Smooth muscle cell (in vitro differentiated cells): ENCODE results near the gene CALML5. TPM values are rescaled to one million over a fixed set of nuclear protein-coding genes. Genes with fewer than 3 reads are reported as not detected.
A peak's percentile ranks its signal among the peaks of the same experiment; 100 is the strongest.

Source experiments
- DNase-seq: peaks from one replicate; lab custom pipeline; 2025; ENCODE audit not compliant: unreplicated experiment; lab: John Stamatoyannopoulos, UW
- H2AFZ ChIP-seq: fragments of 200-600 bp; sonication (generic); 2 replicates; pipeline ENCODE4 v1.6.0; 2016; ENCODE audit warnings: antibody characterized with exemption, low read depth, mild to moderate bottlenecking
- H3F3A ChIP-seq: fragments of 200-600 bp; sonication (generic); 2 replicates; pipeline ENCODE4 v1.6.0; 2017; ENCODE audit warnings: antibody characterized with exemption, low read depth
- H3K27ac ChIP-seq: fragments of 200-600 bp; sonication (generic); 2 replicates; pipeline ENCODE4 v1.5.1; 2016; ENCODE audit warnings: low read depth, mild to moderate bottlenecking
- H3K27me3 ChIP-seq: fragments of 200-600 bp; sonication (generic); 2 replicates; pipeline ENCODE4 v1.6.1; 2016; ENCODE audit warnings: low read depth, mild to moderate bottlenecking
- H3K36me3 ChIP-seq: fragments of 200-600 bp; sonication (generic); 2 replicates; pipeline ENCODE4 v1.5.1; 2016; ENCODE audit warnings: low read depth
- H3K4me1 ChIP-seq: fragments of 200-600 bp; sonication (generic); 2 replicates; pipeline ENCODE4 v1.5.1; 2016; ENCODE audit warnings: low read depth
- H3K4me2 ChIP-seq: fragments of 200-600 bp; sonication (generic); 2 replicates; pipeline ENCODE4 v1.6.0; 2016; ENCODE audit warnings: mild to moderate bottlenecking
- H3K4me3 ChIP-seq: fragments of 200-600 bp; sonication (generic); 2 replicates; pipeline ENCODE4 v1.5.1; 2016; ENCODE audit warnings: mild to moderate bottlenecking
- H3K79me2 ChIP-seq: fragments of 200-600 bp; sonication (generic); 2 replicates; pipeline ENCODE4 v1.6.0; 2016; ENCODE audit warnings: low read depth, mild to moderate bottlenecking
- H3K9ac ChIP-seq: fragments of 200-600 bp; sonication (generic); 2 replicates; pipeline ENCODE4 v1.6.0; 2016; ENCODE audit warnings: low read depth
- H3K9me3 ChIP-seq: fragments of 200-600 bp; sonication (generic); replicated peaks from 2 replicates; pipeline ENCODE4 v1.5.1; 2016; ENCODE audit warnings: low read depth
- H4K20me1 ChIP-seq: fragments of 200-600 bp; sonication (generic); 2 replicates; pipeline ENCODE4 v1.6.0; 2016; ENCODE audit warnings: low read depth
- WGBS: methylation state at CpG from one replicate; pipeline ENCODE4 v1.1.7; 2016; ENCODE audit warnings: low lambda C conversion rate; 5-methylcytosine and 5-hydroxymethylcytosine counted together
- polyA plus RNA-seq: library from polyadenylated mRNA; unstranded; fragments of >200 nt; fragmentation: Nextera tagmentation; extraction: Ambion mirVana; gene quantifications from 2 replicates; pipeline ENCODE4 v1.2.1, GENCODE V29; 2016
- total RNA-seq: library from RNA; depleted of rRNA; stranded (reverse); fragments of >200 nt; gene quantifications from 2 replicates; pipeline ENCODE4 v1.2.3, GENCODE V29; 2014
- TF ChIP-seq, protein P1 (sequence below): fragments of 200-600 bp; sonication (generic); IDR thresholded peaks from 2 replicates; pipeline ENCODE4 v1.5.1; 2017; ENCODE audit warnings: borderline replicate concordance, mild to moderate bottlenecking, antibody characterized with exemption; ENCODE audit not compliant: insufficient read depth, poor library complexity, severe bottlenecking

CALML5 gene
- total and polyA plus RNA-seq, 2 experiments from 2014 or later = 16.5 to 24.3 TPM

DNA sequence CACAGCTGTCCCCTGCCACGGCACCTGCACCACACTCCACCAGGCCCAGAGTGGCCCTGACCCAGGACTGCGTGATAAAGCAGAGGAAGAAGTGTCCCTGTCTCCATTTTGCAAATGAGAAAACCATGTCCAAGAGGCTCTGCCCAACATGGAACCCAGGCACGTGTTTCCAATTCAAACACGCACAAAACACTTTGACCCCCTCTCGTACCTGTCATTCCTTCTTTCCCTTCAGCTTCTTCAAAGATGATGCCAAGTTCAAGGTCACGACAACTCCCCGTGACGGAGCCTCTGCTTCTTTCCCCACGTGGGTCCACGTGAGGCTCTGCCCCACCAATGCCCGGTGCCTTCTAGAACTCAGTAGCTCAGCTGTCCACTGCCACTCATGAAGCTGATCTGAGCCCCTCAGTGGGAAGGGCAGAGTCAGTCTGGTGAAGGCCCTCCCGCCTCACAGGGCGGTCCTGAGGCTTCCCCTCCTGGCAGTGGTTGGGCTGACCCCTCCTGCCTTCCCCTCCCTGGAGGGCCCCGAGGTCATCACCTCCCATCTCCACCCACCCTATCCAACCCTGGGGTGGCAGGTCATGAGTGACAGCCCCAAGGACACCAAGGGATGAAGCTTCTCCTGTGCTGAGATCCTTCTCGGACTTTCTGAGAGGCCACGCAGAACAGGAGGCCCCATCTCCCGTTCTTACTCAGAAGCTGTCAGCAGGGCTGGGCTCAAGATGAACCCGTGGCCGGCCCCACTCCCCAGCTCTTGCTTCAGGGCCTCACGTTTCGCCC is 19.0 kb downstream of the CALML5 start:
- no peak for DNase-seq
- H3F3A ChIP-seq = peaks cover 10% of the 10 kb centered on the region
- peaks cover 18% of the 10 kb centered on the region for H3K4me1 ChIP-seq
- no peaks in the 10 kb centered on the region for H3K27me3 ChIP-seq
- no peak overlapping the region for H2AFZ ChIP-seq
- H3K9ac ChIP-seq = no peak overlapping the region
- no peaks in the 10 kb centered on the region for H3K79me2 ChIP-seq
- H3K36me3 ChIP-seq = no peaks in the 10 kb centered on the region
- no peaks in the 10 kb centered on the region for H4K20me1 ChIP-seq
- WGBS = 90% methylated on average over 20 of the region's 21 CpGs
- H3K4me3 ChIP-seq = no peak overlapping the region
- no peak overlapping the region for H3K27ac ChIP-seq
- TF ChIP-seq, protein P1, sequence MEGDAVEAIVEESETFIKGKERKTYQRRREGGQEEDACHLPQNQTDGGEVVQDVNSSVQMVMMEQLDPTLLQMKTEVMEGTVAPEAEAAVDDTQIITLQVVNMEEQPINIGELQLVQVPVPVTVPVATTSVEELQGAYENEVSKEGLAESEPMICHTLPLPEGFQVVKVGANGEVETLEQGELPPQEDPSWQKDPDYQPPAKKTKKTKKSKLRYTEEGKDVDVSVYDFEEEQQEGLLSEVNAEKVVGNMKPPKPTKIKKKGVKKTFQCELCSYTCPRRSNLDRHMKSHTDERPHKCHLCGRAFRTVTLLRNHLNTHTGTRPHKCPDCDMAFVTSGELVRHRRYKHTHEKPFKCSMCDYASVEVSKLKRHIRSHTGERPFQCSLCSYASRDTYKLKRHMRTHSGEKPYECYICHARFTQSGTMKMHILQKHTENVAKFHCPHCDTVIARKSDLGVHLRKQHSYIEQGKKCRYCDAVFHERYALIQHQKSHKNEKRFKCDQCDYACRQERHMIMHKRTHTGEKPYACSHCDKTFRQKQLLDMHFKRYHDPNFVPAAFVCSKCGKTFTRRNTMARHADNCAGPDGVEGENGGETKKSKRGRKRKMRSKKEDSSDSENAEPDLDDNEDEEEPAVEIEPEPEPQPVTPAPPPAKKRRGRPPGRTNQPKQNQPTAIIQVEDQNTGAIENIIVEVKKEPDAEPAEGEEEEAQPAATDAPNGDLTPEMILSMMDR = no peak
- no peak overlapping the region for H3K4me2 ChIP-seq
- no peaks in the 10 kb centered on the region for H3K9me3 ChIP-seq

DNA sequence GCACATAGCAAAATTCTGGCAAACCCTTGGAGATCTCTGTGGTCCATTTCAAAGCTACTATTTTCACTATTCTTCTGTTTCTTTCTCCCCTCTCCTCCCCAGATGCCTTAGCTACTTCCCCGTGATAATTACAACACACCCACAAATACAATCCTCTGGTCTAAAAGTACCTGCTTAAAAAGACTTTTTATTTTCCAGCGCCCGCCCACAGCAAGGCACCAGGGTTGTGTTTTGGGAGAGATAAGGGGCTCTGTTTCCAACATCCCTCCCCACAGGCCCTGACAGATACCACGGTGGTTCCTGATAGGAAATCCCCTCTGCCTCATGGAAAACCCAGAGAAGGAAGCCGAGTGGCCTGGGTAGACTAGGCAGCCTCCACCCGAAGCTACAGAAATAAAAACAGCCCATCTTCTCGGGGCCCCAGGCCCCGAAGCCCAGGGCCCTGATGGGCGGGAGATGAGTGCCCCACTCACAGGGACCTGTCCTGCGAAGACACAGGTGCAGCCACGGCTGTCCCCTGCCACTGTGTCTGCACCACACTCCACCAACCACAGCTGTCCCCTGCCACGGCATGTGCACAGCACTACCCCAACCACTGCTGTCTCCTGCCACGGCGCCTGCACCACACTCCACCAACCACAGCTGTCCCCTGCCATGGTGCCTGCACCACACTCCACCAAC is 19.7 kb downstream of the CALML5 start:
- no peaks in the 10 kb centered on the region for H3K9me3 ChIP-seq
- peaks cover 10% of the 10 kb centered on the region for H3F3A ChIP-seq
- no peaks in the 10 kb centered on the region for H4K20me1 ChIP-seq
- peak overlapping the region; percentile 81 for H3K4me2 ChIP-seq
- no peak overlapping the region for H3K9ac ChIP-seq
- TF ChIP-seq, protein P1 = no peak
- WGBS = 59% methylated on average over 14 of the region's 14 CpGs
- H3K27ac ChIP-seq = peak overlapping the region; percentile 81
- H3K4me1 ChIP-seq = peaks cover 18% of the 10 kb centered on the region
- no peaks in the 10 kb centered on the region for H3K36me3 ChIP-seq
- H2AFZ ChIP-seq = no peak overlapping the region
- no peaks in the 10 kb centered on the region for H3K79me2 ChIP-seq
- no peak for DNase-seq
- H3K27me3 ChIP-seq = no peaks in the 10 kb centered on the region
- H3K4me3 ChIP-seq = no peak overlapping the region

DNA sequence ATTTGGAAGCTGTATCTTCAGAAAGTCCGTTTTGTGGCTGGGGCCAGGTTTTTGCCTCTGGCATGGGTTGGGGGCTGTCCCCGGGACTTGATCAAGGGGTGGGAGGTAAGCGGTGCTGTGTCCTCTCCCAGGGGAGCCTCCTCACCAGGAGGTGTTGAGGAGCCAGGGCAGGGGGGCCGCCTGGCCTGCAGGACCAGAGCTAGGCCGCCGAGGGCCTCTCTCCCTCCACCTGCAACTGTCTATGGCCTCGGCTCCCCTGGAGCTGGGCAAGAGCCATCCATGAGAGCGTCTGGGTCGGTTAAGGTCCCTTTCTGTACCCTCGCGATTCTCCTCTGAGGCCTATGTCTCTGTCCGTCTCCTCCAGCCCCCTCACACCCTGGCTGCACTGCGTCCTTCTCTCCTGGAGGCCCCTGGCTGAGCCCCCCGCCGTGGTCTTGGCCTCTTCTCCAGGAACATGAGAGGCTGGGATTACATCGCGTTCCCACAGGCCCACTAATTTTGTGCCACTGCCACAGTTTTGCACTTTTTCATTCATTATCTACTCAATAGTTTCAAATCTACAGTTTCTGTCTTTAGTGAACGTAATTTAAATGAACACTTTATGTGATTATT is 20.6 kb downstream of the CALML5 start:
- H3K4me1 ChIP-seq = peaks cover 18% of the 10 kb centered on the region
- H3K27ac ChIP-seq = peak overlapping the region; percentile 81
- no peaks in the 10 kb centered on the region for H3K36me3 ChIP-seq
- H3K79me2 ChIP-seq = no peaks in the 10 kb centered on the region
- H3K4me2 ChIP-seq = peak overlapping the region; percentile 81
- no peak for DNase-seq
- H3K27me3 ChIP-seq = no peaks in the 10 kb centered on the region
- 82% methylated on average over 18 of the region's 18 CpGs for WGBS
- H4K20me1 ChIP-seq = no peaks in the 10 kb centered on the region
- no peak overlapping the region for H3K9ac ChIP-seq
- H3K4me3 ChIP-seq = no peak overlapping the region
- H3K9me3 ChIP-seq = no peaks in the 10 kb centered on the region
- TF ChIP-seq, protein P1 = no peak
- H3F3A ChIP-seq = peaks cover 10% of the 10 kb centered on the region
- no peak overlapping the region for H2AFZ ChIP-seq
